HG03432 (cell line): Measurements from ENCODE around the gene BLZF1.
"Not testable (repeated sequence)": the region's sequence is repeated elsewhere in the genome, so short reads cannot be mapped to it uniquely, and the experiment has no call there.

ENCODE experiments used
- ATAC-seq: cut with Tn5 transposase; IDR thresholded peaks from one replicate; pipeline ENCODE4 v1.9.1; 2021; ENCODE audit warnings: mild to moderate bottlenecking, moderate library complexity; ENCODE audit not compliant: unreplicated experiment

The BLZF1 gene

DNA sequence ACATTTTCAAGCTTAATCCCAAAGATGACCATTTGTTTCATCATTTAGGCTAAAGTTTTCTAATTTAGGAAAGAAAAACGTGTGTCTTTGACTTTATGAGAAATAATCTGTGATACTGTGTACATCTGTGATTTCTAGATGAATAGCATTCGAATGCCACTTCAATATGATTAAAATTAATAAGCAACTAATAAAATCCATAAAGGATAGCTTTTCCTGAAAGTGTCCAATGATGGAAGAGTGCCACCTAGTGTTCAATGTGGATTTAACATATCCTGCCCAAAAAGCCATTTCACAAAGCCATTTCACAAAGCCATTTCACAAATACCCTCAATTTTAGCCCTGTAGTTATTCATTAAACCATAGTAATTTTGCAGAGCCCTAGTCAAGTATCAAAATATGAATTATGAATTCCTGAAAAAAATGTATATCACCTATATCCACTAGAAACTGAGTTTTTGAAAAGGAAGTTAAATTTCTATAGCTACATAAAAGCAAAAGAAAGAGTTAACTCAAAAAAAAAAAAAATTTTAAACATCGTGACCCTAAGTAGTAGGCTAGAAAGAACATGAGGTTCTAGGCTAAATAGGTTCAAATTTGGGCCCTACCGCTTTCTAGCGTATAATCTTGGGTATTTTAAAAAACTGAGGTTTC lies 19.5 kb upstream of the BLZF1 start:
- no peak for ATAC-seq

DNA sequence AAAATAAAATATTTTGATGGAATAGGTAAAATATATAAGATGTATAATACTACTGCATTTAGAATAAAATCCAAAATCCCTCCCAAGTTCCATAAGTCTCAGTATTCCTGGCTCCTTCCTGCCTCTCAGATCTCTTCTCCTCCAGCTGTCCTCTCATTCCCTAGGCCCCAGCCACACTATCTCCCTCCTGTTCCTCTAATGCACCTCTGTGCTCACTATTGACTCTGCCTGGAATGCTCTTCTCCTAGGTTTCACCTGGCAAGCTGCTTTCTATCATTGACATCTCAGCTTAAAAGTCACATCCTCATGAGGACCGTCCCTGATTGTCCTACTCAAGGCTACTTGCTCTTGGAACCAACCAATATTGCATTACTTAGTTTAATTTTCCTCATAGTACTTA lies 7.6 kb upstream of the BLZF1 start:
- ATAC-seq: no peak

DNA sequence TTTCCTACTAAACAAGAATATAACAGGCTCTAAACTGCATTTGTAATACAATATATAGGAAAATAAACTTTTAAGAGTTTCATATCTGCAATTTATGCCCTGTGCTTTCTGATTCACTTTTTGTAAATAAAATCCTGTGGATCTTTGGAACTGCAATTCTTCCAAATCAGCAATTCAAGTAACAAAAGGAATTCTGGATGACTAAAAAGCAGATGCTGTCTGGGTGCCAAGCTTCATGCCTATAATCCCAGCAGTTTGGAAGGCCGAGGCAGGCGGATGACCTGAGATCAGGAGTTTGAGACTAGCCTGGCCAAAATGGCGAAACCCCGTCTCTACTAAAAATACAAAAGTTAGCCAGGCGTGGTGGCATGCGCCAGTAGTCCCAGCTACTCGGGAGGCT lies 6.7 kb upstream of the BLZF1 start:
- no peak for ATAC-seq

DNA sequence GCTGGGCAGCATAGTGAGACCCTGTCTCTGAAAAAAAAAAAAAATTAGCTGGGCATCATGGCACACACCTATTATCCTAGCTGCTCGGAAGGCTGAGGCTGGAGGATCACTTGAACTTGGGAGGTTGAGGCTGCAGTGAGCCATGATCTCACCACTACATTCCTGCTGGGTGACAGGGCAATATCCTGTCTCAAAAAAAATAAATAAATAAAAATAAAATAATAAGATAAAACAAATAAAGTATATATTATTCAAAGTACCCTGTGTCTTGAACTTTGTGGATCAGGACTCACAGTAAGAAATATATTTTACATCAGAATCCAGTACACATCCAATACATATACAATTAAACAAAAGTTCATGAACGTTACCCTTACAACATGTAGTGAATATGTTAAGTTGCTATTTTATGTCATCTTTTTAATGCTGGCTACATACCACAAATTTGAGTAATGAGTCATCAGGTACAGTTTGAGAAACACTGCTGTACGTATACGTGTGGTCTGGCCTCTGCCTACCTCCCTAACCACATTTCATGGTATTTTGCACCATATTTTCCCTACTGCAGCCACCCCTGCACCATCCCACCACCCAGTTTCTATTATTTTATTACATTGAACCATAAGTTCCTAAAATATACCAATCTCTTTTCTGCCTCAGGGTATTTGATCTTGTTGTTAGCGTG lies 4.8 kb upstream of the BLZF1 start:
- peak; percentile 34 for ATAC-seq

DNA sequence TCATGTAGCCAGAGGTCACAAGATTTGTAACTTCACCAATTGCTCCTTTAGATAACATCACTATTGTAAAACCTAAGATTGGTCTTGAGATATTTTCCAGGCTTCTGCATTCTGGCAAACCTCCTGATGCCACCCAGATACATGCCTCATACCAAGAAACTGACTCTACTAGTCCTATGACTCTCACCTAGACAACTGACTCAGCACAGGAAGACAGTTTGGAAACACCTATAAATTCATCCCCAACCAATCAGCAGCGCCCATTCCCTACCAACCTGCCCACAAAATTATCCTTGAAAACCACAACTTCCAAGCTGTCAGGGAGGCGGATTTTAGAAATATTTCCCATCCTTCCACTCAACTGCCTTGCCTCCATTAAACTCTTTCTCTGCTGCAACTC lies 3.0 kb upstream of the BLZF1 start:
- ATAC-seq: no peak

DNA sequence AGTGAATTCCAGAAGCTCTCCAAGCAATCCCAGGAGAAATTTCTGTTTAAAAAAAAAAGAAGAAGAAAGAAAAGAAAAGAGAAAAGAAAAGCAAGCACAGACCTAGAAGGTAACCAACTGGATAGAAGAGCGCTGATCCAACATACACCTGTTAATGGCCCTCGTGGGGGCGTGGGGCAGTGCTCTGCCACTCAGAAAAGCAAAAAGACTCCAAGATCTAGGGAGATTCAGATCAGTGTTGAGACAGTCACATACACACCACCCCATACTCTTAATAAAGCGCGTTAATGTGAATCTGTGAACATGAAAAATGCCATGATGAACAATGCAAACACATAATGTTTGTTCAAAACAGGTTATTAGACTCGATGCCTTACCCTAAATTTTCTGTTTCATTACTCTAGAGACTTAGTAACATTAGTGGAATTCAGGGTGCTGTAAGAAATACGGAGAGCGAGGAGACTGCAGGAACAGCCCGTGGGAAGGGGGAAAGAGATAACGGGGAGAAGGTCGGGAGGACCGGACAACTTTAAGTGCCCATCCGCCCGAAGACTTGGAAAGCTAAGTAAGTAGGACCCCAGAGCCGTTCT lies 804 bp upstream of the BLZF1 start:
- ATAC-seq: no peak

DNA sequence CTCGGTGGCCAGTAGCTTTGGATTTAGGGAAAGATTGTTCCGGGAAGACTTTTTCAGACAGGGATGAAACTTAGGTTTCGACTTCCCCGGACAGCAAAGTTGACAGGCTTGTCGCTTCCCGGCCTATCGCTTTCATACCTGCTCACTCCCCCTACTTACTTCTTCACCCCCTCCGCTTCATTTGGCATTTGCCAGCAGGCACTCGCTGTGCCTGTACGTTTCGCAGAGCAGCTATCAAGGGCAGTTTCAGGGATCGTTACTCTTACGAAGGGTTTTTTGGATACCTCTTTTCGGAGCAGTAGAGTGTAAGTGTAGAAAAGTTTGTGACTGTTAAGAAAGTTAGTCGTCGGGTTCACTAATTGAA lies 393 bp downstream of the BLZF1 start:
- peak; percentile 18 for ATAC-seq

DNA sequence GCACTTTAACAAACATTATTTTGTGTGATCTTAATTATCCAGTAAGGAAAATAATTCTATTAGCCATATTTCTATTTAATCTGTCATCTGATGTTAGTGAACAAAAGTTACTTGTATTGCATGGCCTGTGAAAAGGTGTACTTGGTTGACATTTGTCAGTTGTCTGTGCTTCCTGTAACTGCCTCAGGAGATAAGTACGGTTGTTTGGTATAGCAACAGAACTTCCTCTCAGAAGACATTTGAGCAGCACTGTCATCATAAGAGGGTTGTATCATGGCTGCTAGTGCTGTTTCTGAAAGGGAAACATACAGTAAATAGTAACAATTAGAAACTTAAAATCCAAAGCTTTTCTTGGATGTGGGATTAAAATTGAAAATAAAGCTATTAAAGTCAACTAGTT lies 3.4 kb downstream of the BLZF1 start:
- no peak for ATAC-seq

DNA sequence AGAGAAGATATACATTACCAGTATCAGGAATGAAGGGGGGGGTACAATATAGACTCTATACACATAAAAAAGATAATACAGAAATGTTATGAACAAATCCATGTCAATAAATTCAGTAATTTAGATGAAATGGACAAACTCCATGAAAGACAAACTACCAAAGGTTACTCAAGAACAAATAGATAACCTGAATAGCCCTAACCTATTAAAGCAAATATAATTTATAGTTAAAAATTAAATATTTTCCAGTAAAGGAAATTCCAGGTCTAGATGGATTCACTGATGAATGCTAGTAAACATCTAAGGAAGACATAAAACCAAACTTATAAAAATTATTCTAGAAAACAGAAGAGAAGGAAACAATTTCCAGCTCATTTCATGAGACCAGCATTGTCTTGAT lies 13.2 kb downstream of the BLZF1 start:
- ATAC-seq: no peak

DNA sequence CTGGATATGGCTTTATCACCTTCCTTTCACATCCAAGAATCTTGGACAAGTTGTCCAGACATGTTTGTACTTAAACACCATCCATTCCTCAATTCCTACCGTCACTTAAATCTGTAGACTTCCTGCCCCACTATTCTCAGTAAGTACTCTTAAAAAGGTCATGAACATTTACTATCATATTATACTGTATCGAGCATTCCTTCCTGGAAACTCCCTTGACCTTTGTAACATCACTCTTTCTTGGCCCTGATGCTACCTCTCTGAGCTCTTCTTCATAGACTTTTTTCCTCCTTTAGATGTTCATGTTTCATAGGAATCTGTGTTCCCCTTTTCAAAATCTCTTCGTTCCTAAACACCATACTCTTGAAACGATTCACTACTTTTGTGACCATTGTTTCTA lies 15.5 kb downstream of the BLZF1 start:
- ATAC-seq: no peak

DNA sequence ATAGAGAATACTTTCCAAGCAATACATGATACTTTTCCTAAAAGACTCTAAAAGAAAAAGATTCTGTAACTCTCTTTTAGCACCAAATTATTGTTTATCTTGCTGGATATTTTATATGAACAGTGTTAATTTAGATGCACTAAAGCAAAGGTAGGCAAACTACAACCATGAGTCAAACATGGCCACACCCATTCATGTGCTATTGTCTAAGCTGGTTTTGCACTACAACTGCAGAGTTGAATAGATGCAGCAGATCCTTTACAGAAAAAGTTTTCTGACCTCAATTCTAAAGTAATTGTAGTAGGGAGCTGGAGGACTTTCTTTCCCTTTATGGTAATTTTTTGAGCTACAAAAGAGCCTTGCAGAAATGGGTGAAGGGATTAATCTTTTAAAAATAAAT lies 19.4 kb downstream of the BLZF1 start:
- ATAC-seq: no peak

DNA sequence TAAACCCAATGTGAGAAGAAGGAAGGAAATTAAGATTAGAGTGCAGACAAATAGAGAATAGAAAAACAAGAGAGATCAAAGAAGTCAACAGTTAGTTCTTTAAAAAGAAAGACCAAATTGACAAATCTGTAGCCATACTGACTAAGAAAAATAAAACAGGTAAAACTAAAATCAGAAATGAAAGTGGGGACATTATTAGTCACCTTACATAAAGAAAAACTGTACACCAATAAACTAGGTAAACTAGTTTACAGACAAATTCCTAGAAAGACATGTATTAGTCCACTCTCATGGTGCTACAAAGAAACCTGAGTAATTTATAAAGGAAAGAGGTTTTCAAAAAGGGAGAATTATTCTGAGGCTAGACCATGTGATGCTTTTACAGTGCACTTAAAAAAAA lies 22.3 kb downstream of the BLZF1 start:
- ATAC-seq: peak; percentile 84

DNA sequence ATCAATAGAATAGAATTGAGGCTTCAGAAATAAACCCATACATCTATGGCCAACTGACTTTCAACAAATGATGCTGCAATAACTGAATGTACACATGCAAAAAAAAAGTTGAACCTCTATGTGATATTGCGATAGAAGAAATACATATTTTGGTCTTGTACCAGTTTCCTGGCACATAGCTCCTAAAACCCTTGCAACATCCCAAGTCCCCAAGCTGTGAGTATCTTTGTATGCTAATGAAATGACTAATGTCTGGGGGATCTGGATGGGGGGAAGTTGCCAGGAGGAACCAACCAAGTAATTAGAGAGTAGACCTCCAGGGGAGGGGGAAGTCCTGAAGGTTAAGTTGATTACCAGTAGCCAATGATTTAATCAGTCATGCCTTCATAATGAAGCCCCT lies 24.4 kb downstream of the BLZF1 start:
- no peak for ATAC-seq

DNA sequence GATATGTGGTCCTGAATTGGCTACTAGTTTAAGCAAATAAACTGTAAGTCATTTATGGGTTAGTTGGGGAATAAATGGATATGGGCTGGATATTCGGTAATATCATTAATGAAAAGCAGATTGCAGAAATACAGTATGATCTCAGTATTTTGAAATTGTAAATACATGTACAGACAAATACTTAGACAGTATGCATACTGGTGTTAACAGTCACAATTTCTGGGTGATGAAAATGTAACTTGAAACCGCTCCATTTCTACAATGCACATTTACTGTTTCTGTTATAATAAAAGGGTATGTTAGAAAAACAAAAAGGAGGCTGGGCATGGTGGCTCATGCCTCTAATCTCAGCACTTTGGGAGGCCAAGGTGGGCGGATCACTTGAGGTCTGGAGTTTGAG lies 28.0 kb downstream of the BLZF1 start:
- no peak for ATAC-seq

DNA sequence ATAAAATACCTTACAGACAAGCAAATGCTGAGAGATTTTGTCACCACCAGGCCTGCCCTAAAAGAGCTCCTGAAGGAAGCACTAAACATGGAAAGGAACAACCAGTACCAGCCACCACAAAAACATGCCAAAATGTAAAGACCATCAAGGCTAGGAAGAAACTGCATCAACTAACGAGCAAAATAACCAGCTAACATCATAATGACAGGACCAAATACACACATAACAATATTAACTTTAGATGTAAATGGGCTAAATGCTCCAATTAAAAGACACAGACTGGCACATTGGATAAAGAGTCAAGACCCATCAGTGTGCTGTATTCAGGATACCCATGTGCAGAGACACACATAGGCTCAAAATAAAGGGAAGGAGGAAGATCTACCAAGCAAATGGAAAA lies 34.6 kb downstream of the BLZF1 start:
- not testable (repeated sequence) for ATAC-seq

DNA sequence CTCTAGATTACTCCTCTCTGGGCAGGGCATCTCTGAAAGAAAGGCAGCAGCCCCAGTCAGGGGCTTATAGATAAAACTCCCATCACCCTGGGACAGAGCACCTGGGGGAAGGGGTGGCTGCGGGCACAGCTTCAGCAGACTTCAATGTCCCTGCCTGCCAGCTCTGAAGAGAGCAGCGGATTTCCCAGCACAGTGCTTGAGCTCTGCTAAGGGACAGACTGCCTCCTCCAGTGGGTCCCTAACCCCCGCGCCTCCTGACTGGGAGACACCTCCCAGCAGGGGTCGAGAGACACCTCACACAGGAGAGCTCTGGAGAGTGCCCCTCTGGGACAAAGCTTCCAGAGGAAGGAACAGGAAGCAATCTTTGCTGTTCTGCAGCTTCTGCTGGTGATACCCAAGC lies 40.3 kb downstream of the BLZF1 start:
- ATAC-seq: not testable (repeated sequence)

DNA sequence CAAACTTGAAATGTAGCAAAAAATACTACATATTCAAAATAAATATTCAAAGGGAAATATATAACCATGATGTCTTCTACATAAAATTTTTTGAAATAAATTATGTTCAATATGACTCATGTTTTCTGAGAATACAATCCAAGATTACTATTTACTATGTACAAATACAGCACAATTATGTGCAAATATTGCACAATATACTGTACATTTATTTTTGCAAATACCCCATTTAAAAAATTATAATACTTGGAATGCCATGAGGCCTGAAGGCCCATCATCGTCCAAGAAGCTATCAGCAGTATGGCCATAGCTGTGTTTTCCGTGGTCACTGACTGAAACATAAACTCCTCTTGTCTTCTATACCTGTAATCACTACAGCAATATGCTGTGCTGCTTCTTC lies 47.0 kb downstream of the BLZF1 start:
- no peak for ATAC-seq

DNA sequence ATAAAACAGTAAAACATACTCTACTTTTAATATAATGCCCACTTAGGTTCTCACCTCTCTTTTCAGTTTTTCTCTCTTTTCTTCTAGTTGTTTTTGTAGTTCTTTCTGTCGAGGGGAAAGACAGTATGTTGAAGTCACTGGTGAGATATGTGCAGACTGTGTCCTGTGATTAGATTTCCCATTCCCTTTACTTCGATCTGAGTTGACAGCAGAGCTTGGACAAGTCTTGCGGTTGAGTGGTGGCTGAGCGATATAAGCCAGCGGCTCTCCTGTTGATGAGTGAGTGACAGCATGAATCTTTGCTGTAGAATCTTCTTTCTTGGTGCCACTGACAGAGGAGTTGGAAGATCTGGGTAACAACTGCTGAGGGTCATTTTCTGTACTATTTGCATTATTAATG lies 53.3 kb downstream of the BLZF1 start:
- no peak for ATAC-seq

DNA sequence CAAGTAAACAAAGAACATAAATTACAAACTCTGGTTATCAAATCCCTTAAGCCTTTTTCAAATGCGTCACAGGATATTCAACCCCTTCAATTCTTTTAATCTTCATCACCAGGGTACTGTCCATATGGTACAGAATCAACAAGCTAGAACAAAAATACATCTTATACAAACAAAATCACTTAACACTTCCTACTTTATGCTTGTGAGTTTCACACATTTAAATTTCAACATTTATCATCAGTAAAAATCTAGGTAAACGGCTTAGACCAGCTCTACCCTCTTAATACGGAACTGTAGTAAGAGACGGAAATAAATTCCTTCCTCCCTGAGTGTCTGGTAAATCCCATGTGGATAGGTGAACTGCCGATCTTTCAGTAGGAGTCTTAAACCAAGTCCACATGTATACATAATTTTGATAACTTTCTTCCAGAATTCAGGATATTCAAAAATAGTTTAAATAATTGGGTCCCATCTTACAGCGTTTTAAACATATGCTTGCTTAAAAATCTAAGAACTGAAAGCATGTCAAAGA lies 58.2 kb downstream of the BLZF1 start:
- no peak for ATAC-seq

DNA sequence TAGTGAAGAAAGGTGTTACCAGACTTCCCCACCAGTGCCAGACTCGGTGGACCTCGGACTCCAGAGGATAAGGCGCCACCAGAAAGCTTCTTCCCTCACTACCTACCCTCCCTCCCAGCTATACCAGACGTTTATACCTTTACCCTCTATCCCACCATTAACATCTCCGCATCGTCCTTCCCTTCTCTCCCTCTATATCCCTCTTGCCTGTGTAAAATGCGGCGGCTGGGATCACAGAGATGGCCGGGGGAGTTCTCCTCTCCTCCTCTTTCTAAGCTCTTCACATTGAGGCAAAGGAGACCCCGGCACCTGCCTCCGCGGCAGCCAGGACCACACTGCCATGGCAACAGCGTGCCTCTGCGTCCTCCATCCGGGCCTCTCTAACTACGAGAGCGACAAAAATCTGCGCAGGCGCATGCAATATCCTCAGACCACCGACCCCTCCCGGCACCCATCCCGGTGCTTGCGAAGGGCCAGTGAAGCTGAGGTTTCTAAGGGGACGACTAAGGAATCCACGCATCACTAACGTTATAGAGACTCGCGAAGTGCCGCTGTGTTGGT lies 59.2 kb downstream of the BLZF1 start, which contains the start of gene CCDC181:
TSS of gene CCDC181 (minus strand) at position 394 of the 561 bp plus-strand sequence. CDS start 2,547 bp downstream, outside the sequence.
- peak; percentile 96 for ATAC-seq
